B cell (primary cell): ENCODE measurements around the gene CXCL16.

Experiments used
- EZH2 ChIP-seq: IDR thresholded peaks from 2 replicates; pipeline ENCODE4 v1.6.1; 2012; ENCODE audit warnings: borderline replicate concordance, low read depth, mild to moderate bottlenecking, moderate library complexity, low read length; ENCODE audit not compliant: insufficient read depth, poor library complexity, severe bottlenecking
- TF ChIP-seq, protein P1 (sequence below): fragments of 200-600 bp; IDR thresholded peaks from one replicate; pipeline ENCODE4 v1.8.0; 2022; ENCODE audit warnings: antibody characterized with exemption, mild to moderate bottlenecking

DNA sequence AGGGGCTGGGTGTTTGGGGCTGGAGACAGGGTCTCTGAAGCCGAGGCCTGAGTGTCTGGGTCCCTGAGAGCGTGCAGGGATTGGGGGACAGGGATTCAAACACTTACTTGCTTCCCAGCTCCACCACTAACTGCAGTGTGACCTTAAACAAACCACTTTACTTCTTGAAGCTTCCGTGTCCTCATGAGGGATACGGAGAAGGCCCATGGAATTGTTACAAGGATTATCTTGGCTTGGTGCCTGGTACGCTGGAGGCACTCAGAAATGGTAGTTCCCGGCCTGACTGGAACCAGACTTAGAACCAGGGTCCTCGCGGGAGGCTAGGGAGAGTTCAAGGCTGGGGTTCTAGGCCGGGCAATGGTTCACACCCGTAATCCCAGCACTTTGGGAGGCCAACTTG lies 2.9 kb upstream of the CXCL16 start:
- TF ChIP-seq, protein P1, sequence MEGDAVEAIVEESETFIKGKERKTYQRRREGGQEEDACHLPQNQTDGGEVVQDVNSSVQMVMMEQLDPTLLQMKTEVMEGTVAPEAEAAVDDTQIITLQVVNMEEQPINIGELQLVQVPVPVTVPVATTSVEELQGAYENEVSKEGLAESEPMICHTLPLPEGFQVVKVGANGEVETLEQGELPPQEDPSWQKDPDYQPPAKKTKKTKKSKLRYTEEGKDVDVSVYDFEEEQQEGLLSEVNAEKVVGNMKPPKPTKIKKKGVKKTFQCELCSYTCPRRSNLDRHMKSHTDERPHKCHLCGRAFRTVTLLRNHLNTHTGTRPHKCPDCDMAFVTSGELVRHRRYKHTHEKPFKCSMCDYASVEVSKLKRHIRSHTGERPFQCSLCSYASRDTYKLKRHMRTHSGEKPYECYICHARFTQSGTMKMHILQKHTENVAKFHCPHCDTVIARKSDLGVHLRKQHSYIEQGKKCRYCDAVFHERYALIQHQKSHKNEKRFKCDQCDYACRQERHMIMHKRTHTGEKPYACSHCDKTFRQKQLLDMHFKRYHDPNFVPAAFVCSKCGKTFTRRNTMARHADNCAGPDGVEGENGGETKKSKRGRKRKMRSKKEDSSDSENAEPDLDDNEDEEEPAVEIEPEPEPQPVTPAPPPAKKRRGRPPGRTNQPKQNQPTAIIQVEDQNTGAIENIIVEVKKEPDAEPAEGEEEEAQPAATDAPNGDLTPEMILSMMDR, result no peak
- TF ChIP-seq EZH2, result no peak
